HG03045 (cell line): ENCODE data around the gene GOLGA6B.
"Not testable (repeated sequence)": the region's sequence is repeated elsewhere in the genome, so short reads cannot be mapped to it uniquely, and the experiment has no call there.

Experiments
- ATAC-seq: cut with Tn5 transposase; IDR thresholded peaks from one replicate; pipeline ENCODE4 v1.9.1; 2021; ENCODE audit warnings: mild to moderate bottlenecking, moderate library complexity; ENCODE audit not compliant: unreplicated experiment

The GOLGA6B gene, protein sequence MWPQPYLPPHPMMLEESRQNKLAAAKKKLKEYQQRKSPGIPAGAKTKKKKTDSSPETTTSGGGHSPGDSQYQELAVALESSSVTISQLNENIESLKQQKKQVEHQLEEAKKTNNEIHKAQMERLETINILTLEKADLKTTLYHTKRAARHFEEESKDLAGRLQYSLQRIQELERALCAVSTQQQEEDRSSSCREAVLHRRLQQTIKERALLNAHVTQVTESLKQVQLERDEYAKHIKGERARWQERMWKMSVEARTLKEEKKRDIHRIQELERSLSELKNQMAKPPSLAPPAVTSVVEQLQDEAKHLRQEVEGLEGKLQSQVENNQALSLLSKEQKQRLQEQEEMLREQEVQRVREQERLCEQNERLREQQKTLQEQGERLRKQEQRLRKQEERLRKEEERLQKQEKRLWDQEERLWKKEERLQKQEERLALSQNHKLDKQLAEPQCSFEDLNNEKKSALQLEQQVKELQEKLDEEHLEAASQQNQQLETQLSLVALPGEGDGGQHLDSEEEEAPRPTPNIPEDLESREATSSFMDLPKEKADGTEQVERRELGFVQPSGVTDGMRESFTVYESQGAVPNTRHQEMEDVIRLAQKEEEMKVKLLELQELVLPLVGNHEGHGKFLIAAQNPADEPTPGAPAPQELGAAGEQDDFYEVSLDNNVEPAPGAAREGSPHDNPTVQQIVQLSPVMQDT

DNA sequence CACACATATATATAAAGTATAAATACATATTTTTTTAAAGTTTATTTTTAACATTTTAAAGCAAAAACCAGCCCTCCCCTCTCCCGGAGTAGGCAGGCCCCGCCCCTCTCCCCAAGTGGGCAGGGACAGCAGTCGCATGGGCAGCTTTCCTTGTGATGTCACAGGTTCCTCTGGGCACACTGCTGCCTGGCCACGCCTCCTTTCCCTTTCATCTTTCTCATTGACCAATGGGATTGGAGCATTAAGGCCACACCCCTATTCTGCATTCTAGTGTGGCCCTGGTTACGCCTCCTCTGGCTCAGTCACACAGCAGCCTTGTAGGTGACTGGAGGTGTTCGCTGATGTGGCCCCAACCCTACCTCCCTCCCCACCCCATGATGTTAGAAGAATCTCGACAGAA, at the start of gene GOLGA6B:
Gene GOLGA6B (plus strand): TSS at position 301 of the 400 bp plus-strand sequence. CDS start 41 bp downstream, at position 342.
- not testable (repeated sequence) for ATAC-seq

- ATAC-seq = no peak
Measured at GRCh38 chr15:72604794-72605193, 49.7 kb upstream of the GOLGA6B start.

DNA sequence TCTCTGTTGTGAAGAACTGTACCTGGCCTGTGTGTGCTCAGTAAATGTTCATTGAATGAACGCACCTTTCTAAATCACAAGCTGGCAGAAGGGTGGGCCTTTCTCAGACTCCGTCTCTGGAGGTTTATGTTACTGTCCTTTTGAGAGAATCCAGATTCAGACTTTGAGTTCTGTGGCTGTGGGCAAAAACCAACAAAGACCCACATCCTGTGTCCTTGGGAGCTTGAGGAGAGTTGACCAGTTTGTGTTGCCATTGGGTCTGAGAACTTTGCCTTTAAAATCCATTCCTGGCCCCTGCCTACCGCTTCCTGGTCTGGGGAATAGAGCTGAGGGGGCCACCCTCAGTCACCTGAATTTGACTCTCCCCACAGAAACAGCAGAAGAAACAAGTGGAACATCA, 46.4 kb upstream of the GOLGA6B start:
- not testable (repeated sequence) for ATAC-seq

- ATAC-seq = no peak
Measured at GRCh38 chr15:72609862-72610261, 44.6 kb upstream of the GOLGA6B start.

DNA sequence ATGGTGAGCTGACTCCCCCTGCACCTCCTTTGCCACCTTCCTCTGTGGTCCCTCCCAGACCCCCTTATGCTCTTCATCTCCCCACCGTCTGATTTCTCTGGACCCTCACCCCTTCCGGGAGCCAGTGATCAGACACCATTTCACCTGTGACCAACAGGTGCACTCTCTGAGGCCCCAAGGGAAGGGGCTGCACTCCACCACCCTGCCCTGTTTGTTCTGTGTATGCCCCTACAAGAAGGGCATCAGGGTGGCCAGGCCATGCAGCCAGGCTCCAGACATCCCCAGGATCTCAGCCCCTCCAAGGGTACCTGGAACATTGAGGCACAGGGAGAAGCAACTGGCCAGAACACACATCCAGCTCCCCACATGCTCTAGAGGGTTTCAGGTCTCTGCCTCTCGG, 42.2 kb upstream of the GOLGA6B start:
- not testable (repeated sequence) for ATAC-seq

DNA sequence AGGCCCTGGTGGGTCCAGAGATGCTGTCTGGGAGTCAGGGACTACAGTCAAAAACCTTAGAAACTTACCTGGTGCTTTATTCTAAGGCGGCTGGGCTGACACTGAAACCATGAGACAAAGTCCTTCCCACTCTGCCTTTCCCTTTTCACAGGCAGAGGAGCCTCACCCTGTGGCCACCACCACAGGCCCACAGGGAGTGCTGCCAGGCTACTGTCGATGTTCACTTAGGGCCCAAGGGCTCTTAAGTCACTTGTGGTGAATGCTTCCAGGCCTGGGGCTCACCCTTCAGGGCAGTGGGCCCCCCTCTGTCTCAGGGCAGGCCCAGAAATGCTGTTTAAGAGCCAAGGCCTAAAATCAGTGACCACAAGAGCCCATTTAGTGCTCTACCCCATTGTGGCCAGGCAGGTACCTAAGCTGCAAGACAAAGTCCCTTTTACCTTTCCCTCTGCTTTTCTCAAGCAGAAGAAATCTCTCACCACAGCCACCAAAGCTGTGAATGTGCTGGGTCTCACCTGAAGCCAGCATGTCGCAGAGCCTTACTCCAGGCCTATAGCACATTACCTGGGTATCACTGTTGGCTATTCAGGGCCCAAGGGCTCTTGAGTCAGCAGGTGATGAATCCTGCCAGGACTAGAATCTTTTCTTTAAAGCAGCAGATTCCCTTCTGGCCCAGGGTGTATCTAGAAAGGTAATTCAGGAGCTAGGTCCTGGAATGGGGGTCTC, 39.5 kb upstream of the GOLGA6B start:
- no peak for ATAC-seq

GRCh38 chr15:72615533-72616233, 38.8 kb upstream of the GOLGA6B start:
- ATAC-seq = not testable (repeated sequence)

GRCh38 chr15:72616491-72617210, 37.8 kb upstream of the GOLGA6B start:
- ATAC-seq = no peak

- ATAC-seq = not testable (repeated sequence)
Measured at GRCh38 chr15:72623854-72624253, 30.6 kb upstream of the GOLGA6B start.

GRCh38 chr15:72626153-72626552, 28.3 kb upstream of the GOLGA6B start:
- ATAC-seq = not testable (repeated sequence)

DNA sequence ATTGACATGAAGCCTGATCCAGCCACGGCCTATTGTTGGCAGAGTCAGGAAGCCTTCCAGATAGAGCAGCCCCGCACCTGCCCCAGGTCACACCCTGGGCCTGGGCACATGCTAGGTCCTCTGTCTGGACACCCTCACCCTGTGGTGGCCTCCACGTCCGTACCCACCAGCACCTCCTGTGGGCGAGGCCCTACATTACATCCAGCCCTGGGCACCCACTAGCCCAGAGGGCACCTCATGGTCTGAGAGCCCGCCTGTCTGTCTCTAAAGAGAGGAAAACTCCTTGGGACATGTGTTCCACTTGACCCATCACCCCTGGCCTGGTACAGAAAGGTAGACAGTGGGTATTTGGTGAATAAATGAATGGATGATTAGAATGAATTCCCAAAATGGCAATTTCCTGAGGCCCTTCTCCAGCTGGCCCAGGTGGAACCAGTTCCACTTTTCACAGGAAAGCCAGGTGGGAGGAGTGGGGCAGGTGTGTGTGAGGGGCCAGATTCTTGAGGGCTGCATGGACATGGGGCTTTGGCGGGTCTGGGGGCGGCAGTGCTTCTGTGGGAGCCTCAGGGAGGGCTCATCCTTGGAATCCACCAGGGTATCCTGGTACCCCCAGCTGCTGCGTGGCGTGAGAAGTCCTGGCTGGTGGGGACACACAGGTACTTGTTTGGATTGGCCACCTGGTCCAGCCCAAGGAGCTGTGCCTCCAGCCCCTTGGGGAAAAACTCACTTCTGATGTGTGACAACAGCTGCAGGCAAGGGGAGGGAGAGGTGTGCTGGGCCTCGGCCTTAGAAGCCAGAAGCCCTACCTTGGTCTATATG, 26.0 kb upstream of the GOLGA6B start:
- ATAC-seq = not testable (repeated sequence)

- not testable (repeated sequence) for ATAC-seq
Measured at GRCh38 chr15:72629068-72629570, 25.4 kb upstream of the GOLGA6B start.

DNA sequence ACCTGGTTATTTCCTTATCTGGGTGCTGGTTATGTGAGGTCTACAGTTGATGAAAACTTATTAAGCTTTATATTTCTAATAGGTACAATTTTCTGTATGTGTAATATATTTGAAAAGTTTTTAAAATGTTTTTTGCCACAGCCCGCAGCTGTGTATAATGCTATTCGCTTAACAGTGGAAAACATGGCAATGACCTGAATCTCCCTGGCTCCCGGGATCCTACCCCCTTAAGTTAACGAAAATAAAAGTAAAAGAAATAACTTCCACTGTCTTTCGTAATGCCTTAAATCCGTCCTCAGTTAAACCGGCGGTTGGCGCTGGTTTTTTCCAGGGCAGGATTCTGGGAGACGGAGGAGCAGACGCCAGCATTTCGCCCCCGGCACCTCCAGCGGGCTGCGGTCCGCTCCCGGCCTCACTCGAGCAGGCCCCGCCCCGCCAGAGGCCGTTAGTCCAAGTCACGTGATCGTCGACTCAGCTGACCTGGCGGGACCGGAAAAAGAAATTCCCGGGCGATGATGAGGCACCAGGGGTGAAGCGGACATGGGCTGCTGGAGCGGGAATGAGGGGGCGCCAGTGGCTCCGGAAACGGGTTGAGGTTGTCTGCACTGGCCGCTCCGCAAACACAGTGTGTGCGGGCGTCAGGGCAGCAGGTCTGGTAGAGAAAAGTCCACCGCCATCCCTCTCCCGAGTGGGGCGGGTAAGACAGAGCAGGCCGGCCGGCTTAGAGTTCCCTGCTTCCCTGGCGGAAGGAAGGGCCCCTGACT, 17.8 kb upstream of the GOLGA6B start:
- ATAC-seq = not testable (repeated sequence)

DNA sequence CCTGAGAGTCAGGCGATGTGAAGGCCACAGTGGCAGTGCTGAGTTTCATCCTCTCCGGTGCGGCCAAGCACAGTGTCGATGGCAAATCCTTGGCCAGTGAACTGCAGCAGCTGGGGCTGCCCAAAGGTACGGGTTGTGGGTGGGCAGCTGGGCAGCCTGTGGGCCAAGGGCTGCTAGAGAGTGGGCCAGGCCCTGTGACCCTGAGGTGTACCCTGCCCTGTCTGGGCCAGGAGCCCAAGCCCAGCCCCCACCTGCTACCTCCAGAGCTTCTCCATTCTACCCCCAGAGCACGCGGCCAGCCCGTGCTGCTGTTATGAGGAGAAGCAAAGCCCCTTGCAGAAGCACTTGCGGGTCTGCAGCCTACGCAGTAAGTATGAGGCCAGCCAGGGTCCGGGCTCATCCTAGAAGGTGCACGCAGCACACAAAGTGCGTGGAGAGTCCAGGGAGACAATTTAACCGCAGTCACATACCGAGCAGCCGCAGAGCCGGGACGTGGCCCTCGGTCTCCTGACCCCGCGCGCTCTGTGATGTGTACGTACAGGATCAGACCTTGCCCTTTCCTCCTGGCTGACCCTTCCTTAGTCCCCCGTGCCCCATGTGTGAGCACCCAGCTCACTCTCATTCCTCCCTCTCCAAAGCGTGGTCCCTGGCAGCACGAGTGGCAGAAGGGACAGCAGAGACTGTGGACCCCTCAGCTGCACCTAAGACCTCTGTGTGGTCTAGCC, 14.6 kb upstream of the GOLGA6B start:
- ATAC-seq = not testable (repeated sequence)

DNA sequence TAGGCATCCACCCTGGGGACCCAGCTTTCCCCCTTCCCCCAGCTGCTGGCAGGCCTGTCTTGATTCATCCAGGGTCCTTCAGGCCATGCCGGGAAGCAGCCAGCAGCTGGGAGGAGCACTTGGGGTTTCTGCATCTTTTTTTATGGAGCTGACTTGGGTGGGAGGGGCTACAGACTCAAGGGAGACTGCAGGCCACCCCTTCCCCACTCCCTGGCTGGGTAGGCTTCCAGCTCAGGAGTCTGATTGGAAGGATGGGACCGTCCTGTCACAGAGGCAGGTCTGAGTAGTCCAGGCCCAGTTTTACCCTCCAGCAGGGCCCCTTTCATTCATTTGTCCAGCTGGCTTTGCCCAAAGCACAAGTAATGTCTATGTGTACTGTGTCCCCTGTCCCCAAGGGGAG, 12.2 kb upstream of the GOLGA6B start:
- ATAC-seq = not testable (repeated sequence)

GRCh38 chr15:72648631-72649253, 5.8 kb upstream of the GOLGA6B start:
- ATAC-seq = not testable (repeated sequence)

GRCh38 chr15:72656014-72656413, 1.5 kb downstream of the GOLGA6B start:
- not testable (repeated sequence) for ATAC-seq
